Esophagus squamous epithelium (tissue), 5 donors: ENCODE data around the gene SPACDR. TPM values are rescaled to one million over a fixed set of nuclear protein-coding genes. Genes with fewer than 3 reads are reported as not detected.

Experiments
- DNase-seq: peaks from one replicate; lab custom pipeline; 2025; lab: John Stamatoyannopoulos, UW
- H3K27ac ChIP-seq, 4 donors: fragments of 200-600 bp; sonication (generic); one replicate each; pipeline ENCODE4 v1.5.1; 2016 to 2019; ENCODE audit warnings: mild to moderate bottlenecking in 1 of 4
- H3K27me3 ChIP-seq, 4 donors: fragments of 200-600 bp; sonication (generic); 1 replicate in 3 of 4; 2 replicates in 1 of 4; pipeline versions ENCODE4 v1.5.1 to v1.6.0; 2017 to 2021; ENCODE audit warnings: antibody characterized with exemption in 1 of 4
- H3K36me3 ChIP-seq, 3 donors: fragments of 200-600 bp; sonication (generic); one replicate each; pipeline ENCODE4 v1.5.1; 2016 to 2019
- H3K4me1 ChIP-seq, 3 donors: fragments of 200-600 bp; sonication (generic); one replicate each; pipeline ENCODE4 v1.5.1; 2017 to 2019
- H3K4me3 ChIP-seq, 4 donors: fragments of 200-600 bp; sonication (generic); 1 replicate in 3 of 4; 2 replicates in 1 of 4; pipeline ENCODE4 v1.5.1; 2016 to 2019; ENCODE audit warnings: mild to moderate bottlenecking in 2 of 4, moderate library complexity in 1 of 4
- H3K9me3 ChIP-seq, 3 donors: fragments of 200-600 bp; sonication (generic); one replicate each; pipeline ENCODE4 v1.5.1; 2016 to 2019
- CTCF ChIP-seq, 6 experiments: fragments of 450-650 bp in 4 of 6; fragments of 200-600 bp in 2 of 6; sonication (generic) in 2 of 6; IDR thresholded peaks; one replicate each; pipeline ENCODE4 v1.5.1; 2016 to 2019; ENCODE audit warnings: antibody characterized with exemption in 6 of 6, mild to moderate bottlenecking in 4 of 6, moderate library complexity in 4 of 6
- POLR2A ChIP-seq, 4 donors: fragments of 450-650 bp; IDR thresholded peaks; one replicate each; pipeline ENCODE4 v1.6.1; 2017; ENCODE audit warnings: antibody characterized with exemption in 4 of 4, mild to moderate bottlenecking in 4 of 4, moderate library complexity in 3 of 4
- WGBS, 2 donors: methylation state at CpG; one replicate each; pipeline ENCODE4 v1.1.5; 2018; 5-methylcytosine and 5-hydroxymethylcytosine counted together
- intact Hi-C: fragments of 100-400 bp; cut with DNase I; formaldehyde crosslinking; loops from one replicate; pipeline ENCODE4 v1.15.0; 2022
- total RNA-seq, 4 donors: library from RNA; depleted of rRNA; stranded (reverse); fragments of >200 nt; gene quantifications; one replicate each; pipeline ENCODE4 v1.1.0, GENCODE V29; 2016
- donor health status: DM: yes; HTN: yes; CAD: no.

The SPACDR gene
- total RNA-seq, 4 donors from 2014 or later: not detected

DNA sequence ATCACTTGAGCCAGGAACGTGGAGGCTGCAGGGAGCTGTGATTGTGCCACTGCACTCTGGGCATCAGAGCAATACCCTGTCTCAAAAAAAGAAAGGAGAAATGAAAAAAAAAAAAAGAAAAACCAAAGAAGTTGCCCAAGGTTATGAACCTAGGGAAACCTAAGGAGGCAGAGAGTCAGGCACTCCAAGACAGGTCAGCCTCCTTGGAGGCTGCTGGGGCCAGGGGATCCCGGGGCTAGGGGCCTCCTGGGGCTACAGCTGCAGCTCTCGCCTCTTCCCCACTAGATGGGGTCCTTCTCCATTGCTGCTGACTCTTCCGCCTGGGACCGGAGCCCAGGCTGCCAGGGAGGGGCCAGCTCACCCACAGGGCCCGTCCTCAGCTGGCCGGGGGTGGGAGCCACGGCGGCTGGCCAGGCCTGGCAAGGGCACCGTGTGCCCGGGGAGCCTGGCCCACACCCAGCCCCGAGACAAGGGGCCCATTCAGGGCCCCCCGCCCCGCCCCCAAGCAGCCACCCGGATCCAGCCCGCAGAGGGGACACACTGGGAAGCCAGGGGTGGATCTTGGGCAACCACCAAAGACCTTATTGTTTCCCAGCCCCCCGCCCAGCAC lies 1.7 kb upstream of the SPACDR start:
- Histone ChIP-seq H3K4me3 (peak overlapping the region in 1 of 4 donors; percentile 37), H3K36me3 (peaks cover 6 to 71% (median 7%) of the 10 kb centered on the region in 3 donors), H3K27me3 (no peaks in the 10 kb centered on the region), H3K4me1 (peaks cover 15 to 54% (median 16%) of the 10 kb centered on the region in 3 donors), H3K9me3 (no peaks in the 10 kb centered on the region), H3K27ac (peak overlapping the region; percentile 3 to 63 (median 48))
- no peak for TF ChIP-seq POLR2A (IDR thresholded peaks at IDR 0.05)
- TF ChIP-seq CTCF (IDR thresholded peaks at IDR 0.05): peak; percentile 16 to 51 (median 48)
- WGBS, 2 donors: 15 to 37% methylated on average over 5 of the region's 17 CpGs
- no peak for DNase-seq
- intact Hi-C loops: no loop called here

GRCh38 chr7:100465299-100465698 lies 1.2 kb upstream of the SPACDR start:
- H3K4me1 ChIP-seq: peaks cover 15 to 50% (median 16%) of the 10 kb centered on the region in 3 donors
- intact Hi-C loops: no loop called here

GRCh38 chr7:100464791-100465190 lies 731 bp upstream of the SPACDR start:
- Histone ChIP-seq H3K27ac (no peak overlapping the region), H3K36me3 (peaks cover 6 to 65% (median 7%) of the 10 kb centered on the region in 3 donors), H3K4me1 (peaks cover 15 to 45% (median 16%) of the 10 kb centered on the region in 3 donors), H3K4me3 (no peak overlapping the region), H3K9me3 (no peaks in the 10 kb centered on the region), H3K27me3 (no peaks in the 10 kb centered on the region)
- TF ChIP-seq CTCF (IDR thresholded peaks at IDR 0.05) (no peak), POLR2A (IDR thresholded peaks at IDR 0.05) (no peak)
- WGBS, 2 donors: 95% methylated on average over 2 of the region's 2 CpGs
- intact Hi-C loops: no loop called here
- DNase-seq: no peak

More at GRCh38 chr7:100465299-100465698, 1.2 kb upstream of the SPACDR start:
- Histone ChIP-seq H3K9me3 (no peaks in the 10 kb centered on the region), H3K36me3 (peaks cover 6 to 70% (median 7%) of the 10 kb centered on the region in 3 donors), H3K27me3 (no peaks in the 10 kb centered on the region), H3K27ac (peak overlapping the region in 1 of 4 donors; percentile 54), H3K4me3 (no peak overlapping the region)
- TF ChIP-seq CTCF (IDR thresholded peaks at IDR 0.05) (no peak), POLR2A (IDR thresholded peaks at IDR 0.05) (no peak)
- no peak for DNase-seq
- WGBS, 2 donors: 79 to 80% methylated on average over 6 to 8 of the region's 8 CpGs

DNA sequence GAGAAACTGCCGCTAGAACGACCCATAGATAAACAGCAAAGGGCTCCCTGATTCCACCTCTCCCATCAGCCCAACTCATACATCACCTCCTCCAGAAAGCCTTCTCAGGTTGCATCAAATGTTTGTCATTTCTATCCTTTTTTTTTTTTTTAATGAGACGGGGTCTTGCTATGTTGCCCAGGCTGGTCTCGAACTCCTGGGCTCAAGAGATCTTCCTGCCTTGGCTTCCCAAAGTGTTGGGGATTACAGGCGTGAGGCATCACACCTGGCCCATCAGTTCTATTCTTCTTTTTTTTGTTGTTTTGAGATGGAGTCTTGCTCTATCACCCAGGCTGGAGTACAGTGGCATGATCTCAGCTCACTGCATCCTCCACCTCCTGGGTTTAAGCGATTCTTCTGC lies 7.0 kb downstream of the SPACDR start:
- Histone ChIP-seq H3K9me3 (no peaks in the 10 kb centered on the region), H3K36me3 (peaks cover 0 to 12% (median 0%) of the 10 kb centered on the region in 3 donors), H3K27me3 (no peaks in the 10 kb centered on the region), H3K27ac (no peak overlapping the region), H3K4me3 (no peak overlapping the region), H3K4me1 (peaks cover 0 to 6% (median 0%) of the 10 kb centered on the region in 3 donors)
- no peak for DNase-seq
- WGBS, 2 donors: 95 to 100% methylated on average over 6 of the region's 6 CpGs
- intact Hi-C loops: no loop called here
- TF ChIP-seq POLR2A (IDR thresholded peaks at IDR 0.05): no peak
- no peak for TF ChIP-seq CTCF (IDR thresholded peaks at IDR 0.05)

GRCh38 chr7:100456562-100456961 lies 7.5 kb downstream of the SPACDR start:
- Histone ChIP-seq H3K36me3 (peaks cover 0 to 11% (median 0%) of the 10 kb centered on the region in 3 donors), H3K4me3 (no peak overlapping the region), H3K4me1 (peaks cover 0 to 6% (median 0%) of the 10 kb centered on the region in 3 donors), H3K9me3 (no peaks in the 10 kb centered on the region), H3K27ac (no peak overlapping the region), H3K27me3 (no peaks in the 10 kb centered on the region)
- intact Hi-C loops: no loop called here
- no peak for DNase-seq
- 85% methylated on average over 9 to 10 of the region's 14 CpGs for WGBS, 2 donors
- TF ChIP-seq POLR2A (IDR thresholded peaks at IDR 0.05) (no peak), CTCF (IDR thresholded peaks at IDR 0.05) (no peak)
